H1 (cell line): ENCODE results near the gene HIBADH. TPM values are rescaled to one million over a fixed set of nuclear protein-coding genes. Genes with fewer than 3 reads are reported as not detected.

Source experiments
- ATF2 ChIP-seq: IDR thresholded peaks from 2 replicates; pipeline ENCODE4 v1.6.1; 2012; ENCODE audit warnings: low read length, inconsistent platforms
- BCL11A ChIP-seq, 2 experiments: IDR thresholded peaks; one replicate each; pipeline ENCODE4 v1.6.1; 2011; ENCODE audit warnings: low read depth in 2 of 2, low read length in 2 of 2, mild to moderate bottlenecking in 2 of 2
- BRCA1 ChIP-seq: IDR thresholded peaks from 2 replicates; pipeline ENCODE4 v1.6.1; 2012; ENCODE audit warnings: low read depth, low read length, improper control_type of control experiment
- CEBPB ChIP-seq: IDR thresholded peaks from 2 replicates; pipeline ENCODE4 v1.6.1; 2012; ENCODE audit warnings: low read depth, low read length
- CHD7 ChIP-seq: fragments of 300-600 bp; sonication (generic); IDR thresholded peaks from 2 replicates; pipeline ENCODE4 v1.7.1; 2012; ENCODE audit warnings: low read length, moderate library complexity, mild to moderate bottlenecking, inconsistent platforms; ENCODE audit not compliant: insufficient replicate concordance
- EP300 ChIP-seq, 2 experiments: IDR thresholded peaks; 1 replicate in 1 of 2; 2 replicates in 1 of 2; pipeline ENCODE4 v1.6.1; 2011 to 2012; ENCODE audit warnings: low read depth in 2 of 2, low read length in 2 of 2, mild to moderate bottlenecking in 2 of 2, borderline replicate concordance in 1 of 2, inconsistent platforms in 1 of 2, moderate library complexity in 1 of 2
- GABPA ChIP-seq: IDR thresholded peaks from 2 replicates; pipeline ENCODE4 v1.6.1; 2011; ENCODE audit warnings: mild to moderate bottlenecking, low read length, moderate library complexity, borderline replicate concordance; ENCODE audit not compliant: insufficient read depth
- JUN ChIP-seq: IDR thresholded peaks from 2 replicates; pipeline ENCODE4 v1.6.1; 2011; ENCODE audit warnings: low read depth, mild to moderate bottlenecking, improper control_type of control experiment, low read length
- RXRA ChIP-seq: IDR thresholded peaks from 2 replicates; pipeline ENCODE4 v1.6.1; 2011; ENCODE audit warnings: low read depth, mild to moderate bottlenecking, low read length, moderate library complexity; ENCODE audit not compliant: insufficient read depth
- YY1 ChIP-seq: IDR thresholded peaks from 2 replicates; pipeline ENCODE4 v1.6.1; 2011; ENCODE audit warnings: low read depth, mild to moderate bottlenecking, low read length
- polyA plus RNA-seq, 7 experiments: library from polyadenylated mRNA; depleted of rRNA in 3 of 7; stranded (reverse) in 5 of 7; unstranded in 2 of 7; fragments of >200 nt in 5 of 7; fragments of 200-250 nt in 2 of 7; gene quantifications; 1 replicate in 5 of 7; 2 replicates in 1 of 7; 4 replicates in 1 of 7; pipeline versions ENCODE4 v1.2.1 to v1.2.3, GENCODE V29; 2011 to 2013; ENCODE audit warnings: missing spikeins in 2 of 7, mixed read lengths in 2 of 7
- total RNA-seq: library from RNA; stranded (reverse); fragmentation: NEBNext Ultra II Directional; extraction: Animal tissue kit (Norgen Biotek cat#: 25700); gene quantifications from 2 replicates; pipeline ENCODE4 v1.2.1, GENCODE V29; 2021

The HIBADH gene
- total and polyA plus RNA-seq, 2 of the 8 experiments (the other 6 are each of a cell fraction or from before 2014, with no cell fraction given): 30.1 to 39.5 TPM

- no peak for TF ChIP-seq CHD7
- no peak for TF ChIP-seq JUN
- no peak for TF ChIP-seq YY1
- no peak for TF ChIP-seq CEBPB
- TF ChIP-seq RXRA: no peak
- no peak for TF ChIP-seq GABPA
- no peak for TF ChIP-seq EP300 (IDR thresholded peaks at IDR 0.05; ENCODE audit: borderline replicate concordance in 1 of 2, low read depth in 2 of 2, low read length in 2 of 2)
- TF ChIP-seq ATF2: no peak
- TF ChIP-seq BCL11A (IDR thresholded peaks at IDR 0.05; ENCODE audit: low read depth in 2 of 2, low read length in 2 of 2): no peak
- no peak for TF ChIP-seq BRCA1
Measured at GRCh38 chr7:27611059-27611458, 51.6 kb downstream of the HIBADH start (continued).
